Esophagus (tissue), 2 donors: ENCODE results near the gene SMTN. TPM values are rescaled to one million over a fixed set of nuclear protein-coding genes. Genes with fewer than 3 reads are reported as not detected.

Source experiments
- H3K27ac ChIP-seq, 2 donors: one replicate each; pipeline ENCODE4 v1.5.1; 2013; ENCODE audit warnings: low read depth in 2 of 2, mild to moderate bottlenecking in 2 of 2, inconsistent platforms in 1 of 2, low read length in 1 of 2, moderate library complexity in 1 of 2
- H3K27me3 ChIP-seq, 2 donors: one replicate each; pipeline ENCODE4 v1.6.1; 2013; ENCODE audit warnings: low read length in 2 of 2, control low read depth in 1 of 2, mild to moderate bottlenecking in 1 of 2; ENCODE audit not compliant: insufficient read depth in 2 of 2, control insufficient read depth in 1 of 2
- H3K36me3 ChIP-seq, 2 donors: one replicate each; pipeline ENCODE4 v1.6.1; 2013; ENCODE audit warnings: low read length in 1 of 2; ENCODE audit not compliant: control insufficient read depth in 2 of 2, insufficient read depth in 2 of 2
- H3K4me1 ChIP-seq, 2 donors: one replicate each; pipeline ENCODE4 v1.6.1; 2013; ENCODE audit warnings: low read length in 1 of 2; ENCODE audit not compliant: control insufficient read depth in 2 of 2, insufficient read depth in 2 of 2
- H3K4me3 ChIP-seq, 2 donors: one replicate each; pipeline ENCODE4 v1.5.1; 2013; ENCODE audit warnings: low read length in 2 of 2, mild to moderate bottlenecking in 2 of 2, low read depth in 1 of 2, moderate library complexity in 1 of 2
- H3K9me3 ChIP-seq, 2 donors: one replicate each; pipeline ENCODE4 v1.6.1; 2013; ENCODE audit warnings: mild to moderate bottlenecking in 2 of 2, low read depth in 1 of 2, low read length in 1 of 2, moderate library complexity in 1 of 2; ENCODE audit not compliant: control insufficient read depth in 2 of 2, insufficient read depth in 1 of 2
- WGBS, 2 donors: extraction: QIAGEN DNeasy Blood & Tissue Kit; methylation state at CpG; one replicate each; pipeline ENCODE4 v1.1.7; 2013; 5-methylcytosine and 5-hydroxymethylcytosine counted together
- polyA plus RNA-seq, 2 donors: library from polyadenylated mRNA; stranded (reverse); fragments of 200-250 nt; gene quantifications; one replicate each; pipeline ENCODE4 v1.2.3, GENCODE V29; 2013
- donor health status: healthy with polysubstance abuse.
- donor health status: Bipolar disorder and iron deficiency.

The SMTN gene
- polyA plus RNA-seq, 2 donors = 100 to 103 TPM

DNA sequence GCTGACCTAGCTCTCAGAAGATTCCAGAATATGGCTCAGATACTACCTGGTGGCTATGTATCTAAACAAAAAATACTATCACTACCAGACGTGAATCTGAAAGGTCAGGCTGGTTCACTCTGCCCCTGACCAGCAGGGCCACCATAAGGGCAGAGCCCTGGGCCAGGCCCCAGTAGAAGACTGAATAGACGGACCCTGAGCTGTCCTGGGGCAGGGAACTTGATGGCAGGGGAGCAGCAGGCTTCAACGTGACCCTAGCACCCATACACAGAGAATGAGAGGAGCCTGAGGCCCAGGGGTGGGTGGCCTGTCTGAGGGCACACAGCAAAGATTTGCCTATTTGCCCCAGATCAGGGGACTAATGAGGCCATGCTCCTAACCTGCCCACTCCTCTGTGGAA is 72.2 kb downstream of the SMTN start:
- H3K27ac ChIP-seq = no peak overlapping the region
- peaks cover 3% of the 10 kb centered on the region in 2 donors for H3K4me1 ChIP-seq
- no peaks in the 10 kb centered on the region for H3K27me3 ChIP-seq
- H3K36me3 ChIP-seq = no peaks in the 10 kb centered on the region
- no peak overlapping the region for H3K4me3 ChIP-seq
- no peaks in the 10 kb centered on the region for H3K9me3 ChIP-seq
- WGBS, 2 donors = 77 to 78% methylated on average over 3 of the region's 3 CpGs

Other genes starting within 250 kb of the SMTN start
- gene MORC2, start 112.5 kb upstream of the SMTN start, polyA plus RNA-seq = 10 to 100 TPM in 1 of 2 donors, 1 to 10 TPM in 1; 8.4 to 19.3 TPM
- gene TUG1, start 112.1 kb upstream of the SMTN start, polyA plus RNA-seq = 10 to 100 TPM; 24.7 to 25.6 TPM
- 100 to 1,000 TPM in 1 of 2 donors, 10 to 100 TPM in 1; 41.1 to 127 TPM for gene SELENOM, start 26.2 kb downstream of the SMTN start, polyA plus RNA-seq
- 1 to 10 TPM; 1.6 to 3.3 TPM for gene INPP5J, start 41.6 kb downstream of the SMTN start, polyA plus RNA-seq
- gene PLA2G3, start 59.2 kb downstream of the SMTN start, polyA plus RNA-seq = 10 to 100 TPM in 1 of 2 donors, 1 to 10 TPM in 1; 5.3 to 13.1 TPM
- gene RNF185, start 78.9 kb downstream of the SMTN start, polyA plus RNA-seq = 10 to 100 TPM; 14.4 to 22.4 TPM
- 10 to 100 TPM; 43.5 to 57.4 TPM for gene LIMK2, start 131.0 kb downstream of the SMTN start, polyA plus RNA-seq
- gene PIK3IP1, start 211.2 kb downstream of the SMTN start, polyA plus RNA-seq = 10 to 100 TPM; 11.5 to 15.5 TPM